ENCODE results near the gene METTL25. TPM values are rescaled to one million over a fixed set of nuclear protein-coding genes. Genes with fewer than 3 reads are reported as not detected.

METTL25 gene
- 1.9 to 3.6 TPM (median 3.0 TPM) in 5 replicates for total RNA-seq (2022; extraction: Qiagen RNA extraction; ENCODE audit: low read depth)

GRCh38 chr12:82358200-82359114 is at the start of gene METTL25, which contains the start of gene CCDC59:
TSS of gene METTL25 (plus strand) at chr12:82358529. CDS start at chr12:82358566, 37 bp downstream.
TSS of gene CCDC59 (minus strand) at chr12:82358387. CDS start at chr12:82358376, 11 bp downstream.

Other genes starting within 250 kb of the METTL25 start
- 54.0 to 64.6 TPM (median 56.9 TPM) in 5 replicates for gene CCDC59, start 142 bp upstream of the METTL25 start, total RNA-seq (2022; extraction: Qiagen RNA extraction; ENCODE audit: low read depth)

Data from A549 treated with DMSO at 1 μM for 4 hours (cell line).